K562 (cell line): ENCODE data around the gene MSS51. TPM values are rescaled to one million over a fixed set of nuclear protein-coding genes. Genes with fewer than 3 reads are reported as not detected.
A peak's percentile ranks its signal among the peaks of the same experiment; 100 is the strongest.

Experiments
- ELK1 ChIP-seq: sonication (generic); formaldehyde crosslinking; IDR thresholded peaks from 2 replicates; pipeline ENCODE4 v1.8.1; 2022; ENCODE audit warnings: missing genetic modification reagents
- EP300 ChIP-seq: IDR thresholded peaks from 2 replicates; pipeline ENCODE4 v1.6.1; 2012; ENCODE audit warnings: low read length, improper control_type of control experiment
- ERF ChIP-seq: fragments of 450-650 bp; formaldehyde crosslinking; IDR thresholded peaks from 2 replicates; pipeline ENCODE4 v1.4.0; 2020; ENCODE audit warnings: mild to moderate bottlenecking, mixed read lengths
- FOXM1 ChIP-seq, 2 experiments: fragments of 450-650 bp in 1 of 2; sonication (generic) in 1 of 2; formaldehyde crosslinking in 1 of 2; IDR thresholded peaks; 2 replicates each; pipeline versions ENCODE4 v1.6.1 to v1.9.0; 2017 to 2022; ENCODE audit warnings: low read depth in 2 of 2, mild to moderate bottlenecking in 2 of 2, missing genetic modification reagents in 1 of 2, moderate library complexity in 1 of 2
- GABPB2 ChIP-seq: fragments of 250-450 bp; sonication (Bioruptor Pico); conservative IDR thresholded peaks from 2 replicates; pipeline ENCODE4 v1.5.1; 2021; ENCODE audit warnings: mild to moderate bottlenecking
- PPARD ChIP-seq: fragments of 250-450 bp; sonication (Bioruptor Pico); IDR thresholded peaks from 2 replicates; pipeline ENCODE4 v1.8.0; 2022; ENCODE audit warnings: inconsistent platforms, mild to moderate bottlenecking, moderate library complexity
- TAF1 ChIP-seq: IDR thresholded peaks from 2 replicates; pipeline ENCODE4 v1.6.1; 2011; ENCODE audit warnings: mild to moderate bottlenecking, low read length, moderate library complexity; ENCODE audit not compliant: insufficient read depth, control insufficient read depth, severe bottlenecking; ENCODE audit errors: extremely low read depth
- TCF15 ChIP-seq: fragments of 250-450 bp; sonication (Bioruptor Pico); IDR thresholded peaks from 2 replicates; pipeline ENCODE4 v1.8.0; 2022; ENCODE audit warnings: moderate library complexity, mild to moderate bottlenecking, inconsistent platforms
- TCF7 ChIP-seq: sonication (generic); IDR thresholded peaks from 2 replicates; pipeline ENCODE4 v1.6.1; 2016; ENCODE audit warnings: antibody characterized with exemption, borderline replicate concordance
- TEAD2 ChIP-seq: fragments of 450-650 bp; IDR thresholded peaks from 2 replicates; pipeline ENCODE4 v1.6.1; 2016; ENCODE audit warnings: missing genetic modification characterization, control low read depth, missing compliant biosample characterization
- ZBTB40 ChIP-seq, 2 experiments: fragments of 450-650 bp in 1 of 2; sonication (generic) in 1 of 2; formaldehyde crosslinking in 1 of 2; IDR thresholded peaks; 2 replicates each; pipeline versions ENCODE4 v1.7.1 to v1.9.0; 2016 to 2022; ENCODE audit warnings: inconsistent platforms in 1 of 2, mild to moderate bottlenecking in 1 of 2, missing genetic modification reagents in 1 of 2
- ZNF175 ChIP-seq: fragments of 200-800 bp; sonication (Bioruptor generic); IDR thresholded peaks from 2 replicates; pipeline ENCODE4 v1.6.1; 2016; ENCODE audit warnings: low read depth, mild to moderate bottlenecking, missing genetic modification characterization, missing compliant biosample characterization
- ZNF197 ChIP-seq: fragments of 200-800 bp; sonication (Bioruptor generic); IDR thresholded peaks from 2 replicates; pipeline ENCODE4 v1.6.1; 2016; ENCODE audit warnings: low read depth, missing genetic modification characterization, missing compliant biosample characterization
- ZNF699 ChIP-seq: fragments of 250-450 bp; sonication (Bioruptor Pico); IDR thresholded peaks from 2 replicates; pipeline ENCODE4 v1.8.0; 2021; ENCODE audit warnings: mild to moderate bottlenecking, moderate library complexity; ENCODE audit not compliant: insufficient replicate concordance
- polyA plus RNA-seq, 8 experiments: library from polyadenylated mRNA; depleted of rRNA in 4 of 8; stranded (reverse) in 5 of 8; unstranded in 3 of 8; fragments of >200 nt; fragmentation: Nextera tagmentation in 2 of 8; fragmentation: Illumina TruSeq in 1 of 8; extraction: Ambion mirVana in 2 of 8; extraction: Trizol in 1 of 8; gene quantifications; 2 replicates each; pipeline versions ENCODE4 v1.2.1 to v1.2.3, GENCODE V29; 2011 to 2014; ENCODE audit warnings: inconsistent platforms in 1 of 8, missing spikeins in 1 of 8
- total RNA-seq, 7 experiments: library from RNA; depleted of rRNA in 6 of 7; stranded (reverse); fragments of >200 nt in 6 of 7; fragmentation: Illumina TruSeq in 2 of 7; extraction: Trizol in 2 of 7; gene quantifications; 2 replicates each; pipeline versions ENCODE4 v1.2.1 to v1.2.3, GENCODE V29; 2011 to 2021; ENCODE audit warnings: low replicate concordance in 1 of 7

Gene MSS51
- total and polyA plus RNA-seq, 9 of the 15 experiments (the other 6 are each of a cell fraction or from before 2014, with no cell fraction given) = 0.28 to 1.8 (median 1.2) TPM

GRCh38 chr10:73413528-73414229, 19.7 kb downstream of the MSS51 start, which contains the start of gene ANXA7 (continued):
- TF ChIP-seq GABPB2 (CRISPR knock-in tag) (no peak), TEAD2 (tag) (no peak), TCF15 (CRISPR knock-in tag) (no peak), TAF1 (peak; percentile 59), ERF (0 out of 2 replicates have a peak, but pooled peaks have one; percentile 51), FOXM1 (IDR thresholded peaks at IDR 0.05; ENCODE audit: low read depth) (no peak), FOXM1 (CRISPR knock-in tag; IDR thresholded peaks at IDR 0.05; ENCODE audit: low read depth) (peak; percentile 80), EP300 (no peak), ZNF175 (CRISPR knock-in tag) (no peak), ZNF699 (CRISPR knock-in tag) (no peak), ELK1 (CRISPR knock-in tag) (no peak), TCF7 (0 out of 2 replicates have a peak, but pooled peaks have one; percentile 59), ZNF197 (CRISPR knock-in tag) (no peak), ZBTB40 (IDR thresholded peaks at IDR 0.05) (peak; percentile 65; the same call in 1 of the 2 replicates), ZBTB40 (CRISPR knock-in tag; IDR thresholded peaks at IDR 0.05) (no peak), PPARD (CRISPR knock-in tag) (no peak)
